H7 (cell line): ENCODE data around the gene FOXB2. TPM values are rescaled to one million over a fixed set of nuclear protein-coding genes. Genes with fewer than 3 reads are reported as not detected.

Experiments used
- DNase-seq: peaks from one replicate; pipeline ENCODE4 v3.0.0; 2012
- H3K27me3 ChIP-seq: 2 replicates; pipeline ENCODE4 v1.6.0; 2011; ENCODE audit warnings: mild to moderate bottlenecking, low read length; ENCODE audit not compliant: control insufficient read depth, insufficient read depth
- H3K36me3 ChIP-seq: replicated peaks from 2 replicates; pipeline ENCODE4 v1.5.1; 2011; ENCODE audit warnings: low read length; ENCODE audit not compliant: control insufficient read depth, insufficient read depth
- H3K4me3 ChIP-seq: 2 replicates; pipeline ENCODE4 v1.5.1; 2011; ENCODE audit warnings: low read depth, mild to moderate bottlenecking, control low read depth, low read length, moderate library complexity; ENCODE audit not compliant: insufficient read depth
- total RNA-seq: library from RNA; depleted of rRNA; stranded (reverse); fragments of >200 nt; shearing (Covaris generic); gene quantifications from 2 replicates; pipeline ENCODE4 v1.2.3, GENCODE V29; 2014

The FOXB2 gene
- total RNA-seq, 1 experiment from 2014 or later: 0.90 TPM

DNA sequence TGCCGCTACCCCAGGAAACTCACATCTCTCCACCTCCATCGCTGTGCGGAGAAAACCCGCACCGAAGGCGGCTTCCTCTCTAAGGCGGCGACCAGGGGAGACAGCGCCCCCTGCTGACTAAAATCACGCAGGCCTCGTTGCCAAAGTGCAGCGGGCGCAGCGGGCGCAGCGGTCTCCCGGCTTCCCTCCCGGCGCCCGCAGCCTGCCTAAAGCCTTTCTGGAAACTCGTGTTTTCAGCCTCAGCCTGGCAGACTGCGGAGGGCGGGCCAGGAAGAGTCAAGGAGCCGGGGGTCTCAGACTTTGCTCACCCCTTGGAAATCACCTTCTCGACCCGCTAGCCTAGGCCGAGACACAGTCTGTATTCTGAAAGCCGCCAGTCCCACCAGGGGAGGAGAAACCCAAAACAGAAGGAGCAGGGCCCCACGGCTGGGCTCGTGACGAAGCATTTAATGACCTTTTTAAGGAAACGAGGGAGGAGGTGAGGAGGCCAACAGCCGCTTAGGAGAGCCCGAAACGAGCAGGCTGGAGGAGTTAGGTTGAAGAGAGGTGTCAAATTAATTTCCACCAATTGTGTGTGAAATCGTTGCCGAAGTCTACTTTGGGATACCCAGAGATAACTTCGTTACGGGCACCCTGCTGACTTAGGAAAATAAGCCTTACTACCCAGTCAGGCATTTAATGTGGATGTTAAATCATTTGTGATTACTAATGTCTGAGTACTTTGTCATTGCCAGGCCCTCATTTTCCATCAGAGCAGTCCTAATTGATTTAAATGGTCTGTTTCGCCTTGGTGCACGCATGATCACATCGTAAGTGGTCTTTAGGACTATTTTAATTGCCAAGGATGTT, 7.3 kb upstream of the FOXB2 start:
- Histone ChIP-seq H3K36me3 (no peaks in the 10 kb centered on the region), H3K27me3 (peaks cover 66% of the 10 kb centered on the region), H3K4me3 (peak overlapping the region; percentile 34)
- peak; percentile 88 for DNase-seq

DNA sequence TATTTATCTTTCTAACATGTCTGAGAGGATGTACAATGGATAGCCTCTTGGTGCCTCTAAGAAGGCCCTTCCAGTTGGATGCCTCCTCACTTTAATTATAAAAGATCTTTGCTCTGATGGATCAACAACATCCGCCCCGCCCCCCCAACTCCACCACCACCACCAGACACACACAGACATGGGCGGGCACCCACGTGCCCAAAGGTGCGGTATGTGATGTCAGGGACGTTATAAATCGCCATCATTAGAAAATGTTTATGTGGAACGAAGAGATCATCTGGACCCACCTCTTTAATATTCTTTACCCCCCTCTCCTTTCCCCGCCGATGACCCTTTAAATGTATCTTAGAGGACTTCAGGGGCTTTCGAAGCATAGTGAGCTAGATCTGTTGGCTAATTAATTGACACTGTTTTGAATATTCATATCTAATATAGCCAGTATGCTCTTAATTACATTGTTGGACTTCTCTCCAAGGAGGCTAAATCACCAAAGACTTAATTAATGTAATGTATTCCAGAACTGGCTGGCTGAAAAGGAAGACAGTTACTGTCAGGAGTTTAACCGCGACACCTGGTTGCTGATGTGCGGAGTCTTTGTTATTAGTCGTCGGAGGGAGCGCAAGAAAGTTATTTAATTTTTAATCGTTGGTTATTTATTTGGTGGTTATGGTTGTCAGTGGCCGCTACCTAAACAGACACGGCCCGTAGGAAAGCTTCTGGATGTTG, 6.1 kb upstream of the FOXB2 start:
- Histone ChIP-seq H3K27me3 (peaks cover 78% of the 10 kb centered on the region), H3K4me3 (no peak overlapping the region), H3K36me3 (no peaks in the 10 kb centered on the region)
- DNase-seq: peak; percentile 40

GRCh38 chr9:77013932-77014596, 5.4 kb upstream of the FOXB2 start:
- Histone ChIP-seq H3K27me3 (peaks cover 85% of the 10 kb centered on the region), H3K36me3 (no peaks in the 10 kb centered on the region), H3K4me3 (no peak overlapping the region)
- peak; percentile 79 for DNase-seq

DNA sequence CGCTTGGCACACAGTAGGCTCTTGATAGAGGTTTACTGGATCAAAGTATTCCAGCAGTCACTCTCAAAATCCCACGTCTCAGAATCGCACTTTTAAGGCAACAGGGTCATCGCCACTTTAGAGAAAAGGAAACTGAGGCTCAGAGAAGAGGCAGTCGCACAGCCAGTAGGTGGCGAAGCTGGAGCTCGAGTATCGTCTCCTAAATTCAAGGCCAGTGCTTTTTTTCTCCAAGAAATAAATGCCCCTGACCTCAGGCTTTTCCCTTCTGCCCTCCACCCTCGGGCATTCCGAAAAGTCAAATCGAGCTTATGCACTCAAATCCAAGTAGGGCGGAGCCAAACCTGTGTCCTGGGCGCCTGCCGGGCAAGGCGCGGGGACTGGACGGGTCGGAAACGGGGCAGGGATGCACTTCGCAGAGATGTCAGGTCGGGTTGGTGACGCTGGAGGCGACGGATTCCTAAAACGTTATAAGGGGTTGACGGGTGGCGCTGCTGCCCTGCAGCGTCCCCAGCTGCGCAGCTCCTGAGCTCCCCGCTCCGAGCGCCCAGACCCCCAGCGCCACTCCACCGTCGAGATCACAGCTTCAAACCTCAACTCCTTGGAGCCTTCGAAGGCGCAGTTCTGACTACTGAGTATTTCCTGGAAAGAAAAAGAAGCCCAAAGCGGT, 4.7 kb upstream of the FOXB2 start:
- no peak overlapping the region for H3K4me3 ChIP-seq
- DNase-seq: peak; percentile 72
- H3K27me3 ChIP-seq: peaks cover 91% of the 10 kb centered on the region
- H3K36me3 ChIP-seq: no peaks in the 10 kb centered on the region

DNA sequence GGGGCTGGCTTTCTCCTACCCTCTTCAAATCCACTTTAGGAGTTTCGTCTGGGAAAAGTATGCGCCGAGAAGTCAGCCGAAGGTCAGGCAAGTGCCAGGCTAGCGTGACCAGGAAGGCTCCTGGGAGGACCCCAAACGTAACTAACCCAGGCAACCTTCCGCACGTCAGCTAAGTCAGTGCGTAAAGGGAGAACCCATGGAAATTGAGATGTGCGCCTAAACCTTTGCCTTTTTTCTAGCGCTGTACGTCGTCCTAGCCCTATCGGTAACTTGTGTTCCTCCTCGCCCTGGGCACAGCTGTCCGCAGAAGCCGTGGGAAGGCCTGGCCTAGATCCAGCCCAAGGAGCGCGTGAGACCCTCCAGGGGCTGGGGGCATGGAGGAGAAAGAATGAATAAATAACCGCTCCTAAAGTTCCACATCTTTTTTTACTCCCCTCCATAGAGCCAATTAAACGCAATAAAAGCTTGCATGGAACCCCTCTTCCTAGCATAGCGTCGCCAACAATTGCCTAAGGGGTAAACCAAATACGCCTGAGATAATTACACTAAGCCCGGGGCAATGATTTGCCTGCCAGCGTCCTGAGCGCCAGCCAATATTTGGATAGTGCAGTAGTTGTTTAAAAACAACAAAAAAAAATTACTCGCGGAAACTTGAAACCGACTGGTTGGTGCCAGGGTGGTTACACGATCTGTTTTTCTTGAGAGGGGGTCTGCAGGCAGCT, 4.0 kb upstream of the FOXB2 start:
- Histone ChIP-seq H3K36me3 (no peaks in the 10 kb centered on the region), H3K27me3 (peaks cover 96% of the 10 kb centered on the region), H3K4me3 (peak overlapping the region; percentile 42)
- peak; percentile 61 for DNase-seq

- H3K27me3 ChIP-seq: peaks cover 96% of the 10 kb centered on the region
- DNase-seq: peak; percentile 86
These were observed 3.3 kb upstream of the FOXB2 start for GRCh38 chr9:77016121-77016525.

DNA sequence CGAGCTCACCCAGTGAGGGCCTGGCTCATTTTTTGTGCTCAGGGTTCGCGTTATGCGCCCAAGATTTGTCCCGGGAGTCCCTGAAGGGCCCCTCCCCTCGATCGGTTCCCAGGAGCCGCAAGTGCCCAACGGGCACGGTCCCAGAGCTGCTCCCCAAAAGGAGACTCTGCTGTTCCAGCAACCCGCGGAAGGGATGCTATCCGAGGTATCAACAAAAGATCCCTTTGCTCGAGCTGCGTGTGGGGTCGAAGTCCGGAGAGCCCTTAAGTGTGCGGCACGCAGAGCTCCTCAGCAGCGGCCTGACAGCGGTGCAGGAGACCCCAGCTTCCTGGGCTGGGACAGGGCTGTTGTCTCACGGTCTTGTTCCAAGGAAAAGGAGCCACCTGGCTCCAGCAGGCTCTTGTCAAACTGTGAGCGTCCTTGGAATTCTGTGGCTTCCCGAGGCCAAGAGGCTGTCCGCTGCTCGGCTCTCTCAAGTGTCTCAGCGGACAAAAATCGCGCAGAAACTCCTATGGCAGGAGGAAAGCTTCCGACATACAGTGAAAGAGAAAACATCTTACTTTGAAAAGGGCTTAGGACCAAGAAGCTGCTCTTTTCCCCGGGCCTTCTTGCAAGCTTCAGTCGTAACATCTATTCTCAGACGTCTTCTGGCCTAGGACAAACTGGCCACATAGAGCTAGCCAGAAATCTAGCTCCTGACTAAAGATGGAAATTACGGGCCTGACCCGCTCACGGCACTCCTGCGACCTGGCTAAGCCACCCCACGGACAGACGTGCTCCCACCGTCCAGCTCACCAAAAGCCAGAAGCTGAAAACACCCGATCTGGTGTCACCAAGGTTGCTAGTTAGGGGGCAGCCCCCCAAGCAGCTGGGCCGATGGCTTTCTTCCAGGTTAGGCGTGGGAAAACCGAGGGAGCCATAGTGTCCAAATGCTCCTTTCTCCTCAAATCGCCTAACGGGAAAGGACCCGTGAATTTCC, 2.6 kb upstream of the FOXB2 start:
- Histone ChIP-seq H3K27me3 (peaks cover 96% of the 10 kb centered on the region), H3K4me3 (peak overlapping the region; percentile 42), H3K36me3 (no peaks in the 10 kb centered on the region)
- DNase-seq: peak; percentile 78

More at GRCh38 chr9:77016121-77016525, 3.3 kb upstream of the FOXB2 start:
- Histone ChIP-seq H3K36me3 (no peaks in the 10 kb centered on the region), H3K4me3 (peak overlapping the region; percentile 42)

- peak; percentile 47 for DNase-seq
- no peak overlapping the region for H3K4me3 ChIP-seq
- no peaks in the 10 kb centered on the region for H3K36me3 ChIP-seq
- peaks cover 100% of the 10 kb centered on the region for H3K27me3 ChIP-seq
These were observed 2.0 kb upstream of the FOXB2 start for GRCh38 chr9:77017505-77017894.

- no peaks in the 10 kb centered on the region for H3K36me3 ChIP-seq
- H3K27me3 ChIP-seq: peaks cover 99% of the 10 kb centered on the region
- H3K4me3 ChIP-seq: peak overlapping the region; percentile 53
- DNase-seq: peak; percentile 87
These were observed 1.1 kb upstream of the FOXB2 start for GRCh38 chr9:77018058-77018968.

- Histone ChIP-seq H3K36me3 (no peaks in the 10 kb centered on the region), H3K27me3 (peaks cover 99% of the 10 kb centered on the region), H3K4me3 (peak overlapping the region; percentile 53)
- DNase-seq: peak; percentile 69
These were observed 553 bp upstream of the FOXB2 start for GRCh38 chr9:77018969-77019235.

- Histone ChIP-seq H3K36me3 (no peaks in the 10 kb centered on the region), H3K4me3 (peak overlapping the region; percentile 53), H3K27me3 (peaks cover 89% of the 10 kb centered on the region)
- DNase-seq: peak; percentile 78
These were observed 514 bp downstream of the FOXB2 start for GRCh38 chr9:77019926-77020412.
